H9 (cell line): ENCODE data around the gene PSMD6. TPM values are rescaled to one million over a fixed set of nuclear protein-coding genes. Genes with fewer than 3 reads are reported as not detected.

Experiments
- DNase-seq: peaks from one replicate; pipeline ENCODE4 v3.0.0-alpha.2; 2017
- H2AFZ ChIP-seq: one replicate; pipeline ENCODE4 v1.6.1; 2013; ENCODE audit warnings: mild to moderate bottlenecking, low read length, control low read depth, moderate library complexity
- H2AK5ac ChIP-seq: 2 replicates; pipeline ENCODE4 v1.6.1; 2013; ENCODE audit warnings: low read length, control low read depth, mixed read lengths; ENCODE audit not compliant: insufficient read length
- H2BK120ac ChIP-seq: one replicate; pipeline ENCODE4 v1.6.1; 2013; ENCODE audit warnings: low read depth, mild to moderate bottlenecking, low read length, control low read depth, inconsistent platforms; ENCODE audit not compliant: poor library complexity, severe bottlenecking
- H2BK12ac ChIP-seq: 2 replicates; pipeline ENCODE4 v1.6.1; 2013; ENCODE audit warnings: low read length, control low read depth, mixed read lengths, low read depth; ENCODE audit not compliant: insufficient read length
- H2BK15ac ChIP-seq: 2 replicates; pipeline ENCODE4 v1.6.1; 2013; ENCODE audit warnings: low read depth, low read length, control low read depth
- H2BK20ac ChIP-seq: one replicate; pipeline ENCODE4 v1.6.1; 2013; ENCODE audit warnings: low read depth, mild to moderate bottlenecking, low read length, control low read depth, inconsistent platforms; ENCODE audit not compliant: poor library complexity, severe bottlenecking
- H2BK5ac ChIP-seq: 2 replicates; pipeline ENCODE4 v1.6.1; 2013; ENCODE audit warnings: low read length, control low read depth, mixed read lengths; ENCODE audit not compliant: insufficient read length
- H3K14ac ChIP-seq: 2 replicates; pipeline ENCODE4 v1.6.1; 2013; ENCODE audit warnings: low read length, control low read depth; ENCODE audit not compliant: insufficient read depth
- H3K18ac ChIP-seq: 2 replicates; pipeline ENCODE4 v1.6.1; 2013; ENCODE audit warnings: low read depth, mild to moderate bottlenecking, mixed read lengths, low read length, control low read depth; ENCODE audit not compliant: insufficient read length
- H3K23ac ChIP-seq: 2 replicates; pipeline ENCODE4 v1.6.1; 2013; ENCODE audit warnings: low read length, control low read depth, mixed read lengths, low read depth; ENCODE audit not compliant: insufficient read length
- H3K23me2 ChIP-seq: 2 replicates; pipeline ENCODE4 v1.6.1; 2013; ENCODE audit warnings: low read depth, mild to moderate bottlenecking, mixed read lengths, low read length, control low read depth; ENCODE audit not compliant: insufficient read length, poor library complexity, severe bottlenecking
- H3K27ac ChIP-seq: 2 replicates; pipeline ENCODE4 v1.5.1; 2013; ENCODE audit warnings: low read length, control low read depth, mixed read lengths, low read depth; ENCODE audit not compliant: insufficient read length
- H3K27me3 ChIP-seq: 2 replicates; pipeline ENCODE4 v1.6.1; 2013; ENCODE audit warnings: low read length, control low read depth, inconsistent platforms; ENCODE audit not compliant: insufficient read depth
- H3K4ac ChIP-seq: 2 replicates; pipeline ENCODE4 v1.6.1; 2013; ENCODE audit warnings: low read depth, mild to moderate bottlenecking, control low read depth, inconsistent platforms, low read length, moderate library complexity
- H3K4me1 ChIP-seq: 2 replicates; pipeline ENCODE4 v1.6.1; 2013; ENCODE audit warnings: low read length, control low read depth, inconsistent platforms; ENCODE audit not compliant: insufficient read depth
- H3K4me2 ChIP-seq: 2 replicates; pipeline ENCODE4 v1.6.1; 2013; ENCODE audit warnings: low read length, control low read depth, mixed read lengths; ENCODE audit not compliant: insufficient read length, insufficient read depth
- H3K56ac ChIP-seq: 2 replicates; pipeline ENCODE4 v1.6.1; 2013; ENCODE audit warnings: low read depth, mild to moderate bottlenecking, mixed read lengths, low read length, control low read depth; ENCODE audit not compliant: insufficient read length
- H3K79me1 ChIP-seq: 2 replicates; pipeline ENCODE4 v1.6.1; 2013; ENCODE audit warnings: low read depth, mild to moderate bottlenecking, moderate library complexity, low read length, control low read depth, inconsistent platforms; ENCODE audit not compliant: insufficient read depth, poor library complexity, severe bottlenecking
- H3K79me2 ChIP-seq: 2 replicates; pipeline ENCODE4 v1.6.1; 2013; ENCODE audit warnings: low read length, control low read depth, inconsistent platforms; ENCODE audit not compliant: insufficient read depth
- H3K9ac ChIP-seq: 2 replicates; pipeline ENCODE4 v1.6.1; 2013; ENCODE audit warnings: low read length, control low read depth, mixed read lengths; ENCODE audit not compliant: insufficient read length; ENCODE audit errors: extremely low read depth
- H3K9me3 ChIP-seq: one replicate; pipeline ENCODE4 v1.6.1; 2013; ENCODE audit warnings: low read depth, low read length, inconsistent platforms; ENCODE audit not compliant: control insufficient read depth
- H3T11ph ChIP-seq: one replicate; pipeline ENCODE4 v1.6.1; 2013; ENCODE audit warnings: mild to moderate bottlenecking, low read length, control low read depth, inconsistent platforms
- H4K20me1 ChIP-seq: one replicate; pipeline ENCODE4 v1.6.1; 2013; ENCODE audit not compliant: control insufficient read depth, insufficient read length, insufficient read depth
- H4K5ac ChIP-seq: 2 replicates; pipeline ENCODE4 v1.6.1; 2013; ENCODE audit warnings: low read depth, mild to moderate bottlenecking, mixed read lengths, low read length, control low read depth; ENCODE audit not compliant: insufficient read length
- H4K8ac ChIP-seq: replicated peaks from 2 replicates; pipeline ENCODE4 v1.6.1; 2013; ENCODE audit warnings: low read length, control low read depth, mixed read lengths, low read depth; ENCODE audit not compliant: insufficient read length
- H4K91ac ChIP-seq: 2 replicates; pipeline ENCODE4 v1.6.1; 2013; ENCODE audit warnings: low read depth, mild to moderate bottlenecking, moderate library complexity, mixed read lengths, low read length, control low read depth; ENCODE audit not compliant: insufficient read length
- H3K27ac Mint-ChIP-seq, 3 experiments: 2 replicates in 2 of 3; 3 replicates in 1 of 3; pipeline ENCODE4 v1.8.0; 2020 to 2021; ENCODE audit warnings: mixed read lengths in 3 of 3, mild to moderate bottlenecking in 1 of 3, moderate library complexity in 1 of 3
- H3K27me3 Mint-ChIP-seq: 2 replicates; pipeline ENCODE4 v1.8.0; 2021; ENCODE audit warnings: low read depth, mild to moderate bottlenecking, moderate library complexity, mixed read lengths
- H3K36me3 Mint-ChIP-seq, 3 experiments: 2 replicates in 2 of 3; 3 replicates in 1 of 3; pipeline ENCODE4 v1.8.0; 2020 to 2021; ENCODE audit warnings: low read depth in 3 of 3, mixed read lengths in 3 of 3; ENCODE audit not compliant: insufficient read depth in 1 of 3
- H3K4me1 Mint-ChIP-seq, 2 experiments: 2 replicates each; pipeline ENCODE4 v1.8.0; 2020; ENCODE audit warnings: mixed read lengths in 2 of 2
- H3K4me3 Mint-ChIP-seq, 2 experiments: 2 replicates in 1 of 2; 3 replicates in 1 of 2; pipeline ENCODE4 v1.8.0; 2020 to 2021; ENCODE audit warnings: mild to moderate bottlenecking in 2 of 2, mixed read lengths in 2 of 2, moderate library complexity in 1 of 2
- H3K9me3 Mint-ChIP-seq, 2 experiments: 2 replicates in 1 of 2; 3 replicates in 1 of 2; pipeline ENCODE4 v1.8.0; 2020; ENCODE audit warnings: mild to moderate bottlenecking in 2 of 2, mixed read lengths in 2 of 2, moderate library complexity in 1 of 2
- CTCF ChIP-seq: fragments of 200-600 bp; sonication (generic); conservative IDR thresholded peaks from 3 replicates; pipeline ENCODE4 v1.8.0; 2021; ENCODE audit warnings: antibody characterized with exemption, mild to moderate bottlenecking
- WGBS: extraction: QIAGEN DNeasy Blood & Tissue Kit; methylation state at CpG from one replicate; pipeline ENCODE4 v1.1.7; 2013; ENCODE audit warnings: missing lambda C conversion rate, low lambda C conversion rate, mixed read lengths; ENCODE audit not compliant: insufficient read length; ENCODE audit errors: extremely low coverage; 5-methylcytosine and 5-hydroxymethylcytosine counted together
- total RNA-seq: library from RNA; stranded (reverse); gene quantifications from 2 replicates; pipeline ENCODE4 v1.2.1, GENCODE V29; 2021

Gene PSMD6
- total RNA-seq, 1 experiment from 2014 or later = 112 TPM

GRCh38 chr3:64048631-64049061 lies 25.4 kb upstream of the PSMD6 start:
- Histone ChIP-seq H2BK5ac (no peak overlapping the region), H3K4me1 (peaks cover 14% of the 10 kb centered on the region; the same call in 1 of the 2 replicates), H2BK15ac (no peak overlapping the region), H3K23ac (no peak overlapping the region), H2BK20ac (no peak overlapping the region), H3K9me3 (no peaks in the 10 kb centered on the region), H3K27me3 (no peaks in the 10 kb centered on the region), H2AFZ (no peak overlapping the region), H3T11ph (no peak overlapping the region), H4K5ac (no peak overlapping the region), H3K79me2 (no peaks in the 10 kb centered on the region), H4K20me1 (no peaks in the 10 kb centered on the region), H2AK5ac (no peak overlapping the region), H3K23me2 (no peaks in the 10 kb centered on the region), H3K79me1 (no peaks in the 10 kb centered on the region), H3K18ac (no peak overlapping the region), H2BK12ac (no peak overlapping the region), H3K4ac (no peak overlapping the region), H4K8ac (no peak overlapping the region), H3K27ac (no peak overlapping the region), H3K14ac (no peak overlapping the region), H4K91ac (no peak overlapping the region), H2BK120ac (no peak overlapping the region), H3K9ac (no peak overlapping the region), H3K56ac (no peak overlapping the region), H3K4me2 (no peak overlapping the region)
- Mint-ChIP-seq H3K4me3 (no peak overlapping the region), H3K9me3 (no peaks in the 10 kb centered on the region; a peak in 1 of 5 replicates), H3K27me3 (peaks cover 5% of the 10 kb centered on the region), H3K27ac (no peak overlapping the region), H3K4me1 (peaks cover 49% of the 10 kb centered on the region in 2 experiments), H3K36me3 (no peaks in the 10 kb centered on the region)
- DNase-seq = no peak
- WGBS = no CpG with 5 or more reads among the region's 3 CpGs
- no peak for TF ChIP-seq CTCF
